GM23338 (cell line): ENCODE data around the gene ZNF805. TPM values are rescaled to one million over a fixed set of nuclear protein-coding genes. Genes with fewer than 3 reads are reported as not detected.

Experiments
- ATAC-seq: fragments of 200-7000 bp; cut with Tn5 transposase; 3 replicates; pipeline ENCODE4 v1.9.1; 2020
- DNase-seq: peaks from one replicate; pipeline ENCODE4 v3.0.0-alpha.2; 2015; ENCODE audit warnings: low spot score
- H2AFZ ChIP-seq: fragments of 200-600 bp; sonication (generic); 2 replicates; pipeline ENCODE4 v1.8.0; 2016; ENCODE audit warnings: antibody characterized with exemption, mild to moderate bottlenecking, moderate library complexity
- H3F3A ChIP-seq: fragments of 200-600 bp; sonication (generic); replicated peaks from 2 replicates; pipeline ENCODE4 v1.8.0; 2017; ENCODE audit warnings: antibody characterized with exemption, mixed run types, low read depth
- H3K27ac ChIP-seq: fragments of 200-600 bp; sonication (generic); 2 replicates; pipeline ENCODE4 v1.6.1; 2016; ENCODE audit warnings: low read depth
- H3K27me3 ChIP-seq: fragments of 200-600 bp; sonication (generic); 2 replicates; pipeline ENCODE4 v1.8.0; 2016; ENCODE audit warnings: mild to moderate bottlenecking, mixed run types, moderate library complexity; ENCODE audit not compliant: insufficient read depth
- H3K36me3 ChIP-seq: fragments of 200-600 bp; sonication (generic); 2 replicates; pipeline ENCODE4 v1.8.0; 2016; ENCODE audit warnings: mild to moderate bottlenecking; ENCODE audit not compliant: insufficient read depth
- H3K4me1 ChIP-seq: fragments of 200-600 bp; sonication (generic); 2 replicates; pipeline ENCODE4 v1.8.0; 2016; ENCODE audit warnings: mild to moderate bottlenecking, moderate library complexity; ENCODE audit not compliant: insufficient read depth
- H3K4me2 ChIP-seq: fragments of 200-600 bp; sonication (generic); 2 replicates; pipeline ENCODE4 v1.7.1; 2017; ENCODE audit warnings: mixed run types
- H3K4me3 ChIP-seq: fragments of 200-600 bp; sonication (generic); 2 replicates; pipeline ENCODE4 v1.6.1; 2016; ENCODE audit warnings: mixed run types
- H3K79me2 ChIP-seq: fragments of 200-600 bp; sonication (generic); replicated peaks from 2 replicates; pipeline ENCODE4 v1.8.0; 2017; ENCODE audit warnings: mild to moderate bottlenecking; ENCODE audit not compliant: insufficient read depth
- H3K9me2 ChIP-seq: fragments of 200-600 bp; sonication (generic); 2 replicates; pipeline ENCODE4 v1.8.0; 2017; ENCODE audit not compliant: insufficient read depth
- H4K20me1 ChIP-seq: fragments of 200-600 bp; sonication (generic); replicated peaks from 2 replicates; pipeline ENCODE4 v1.8.0; 2017; ENCODE audit warnings: mild to moderate bottlenecking; ENCODE audit not compliant: insufficient read depth
- H3K27ac Mint-ChIP-seq: 2 replicates; pipeline ENCODE4 v1.8.0; 2020; ENCODE audit warnings: inconsistent platforms, mild to moderate bottlenecking, moderate library complexity, mixed read lengths
- H3K27me3 Mint-ChIP-seq: 3 replicates; pipeline ENCODE4 v1.8.0; 2022; ENCODE audit warnings: low read depth, mild to moderate bottlenecking, moderate library complexity, mixed read lengths, inconsistent platforms; ENCODE audit not compliant: insufficient read depth, poor library complexity
- H3K36me3 Mint-ChIP-seq: 3 replicates; pipeline ENCODE4 v1.8.0; 2021; ENCODE audit warnings: low read depth, mild to moderate bottlenecking, inconsistent platforms, moderate library complexity, mixed read lengths
- H3K4me1 Mint-ChIP-seq: 3 replicates; pipeline ENCODE4 v1.8.0; 2020; ENCODE audit warnings: mild to moderate bottlenecking, inconsistent platforms, mixed read lengths
- H3K4me3 Mint-ChIP-seq: 3 replicates; pipeline ENCODE4 v1.8.0; 2021; ENCODE audit warnings: moderate library complexity, mild to moderate bottlenecking, inconsistent platforms, mixed read lengths
- H3K9me3 Mint-ChIP-seq: 3 replicates; pipeline ENCODE4 v1.8.0; 2020; ENCODE audit warnings: moderate library complexity, mild to moderate bottlenecking, inconsistent platforms, mixed read lengths
- CREB1 ChIP-seq: fragments of 250-450 bp; sonication (Bioruptor Pico); IDR thresholded peaks from 2 replicates; pipeline ENCODE4 v1.5.0; 2020; ENCODE audit warnings: low read depth, mild to moderate bottlenecking, moderate library complexity
- EZH2 ChIP-seq: fragments of 200-600 bp; sonication (generic); IDR thresholded peaks from one replicate; pipeline ENCODE4 v1.8.0; 2017; ENCODE audit warnings: antibody characterized with exemption, mild to moderate bottlenecking, low read depth; ENCODE audit not compliant: unreplicated experiment
- EZH2phosphoT487 ChIP-seq: fragments of 200-600 bp; sonication (generic); IDR thresholded peaks from one replicate; pipeline ENCODE4 v1.8.1; 2018; ENCODE audit warnings: antibody characterized with exemption; ENCODE audit not compliant: unreplicated experiment
- JUNB ChIP-seq: IDR thresholded peaks from one replicate; pipeline ENCODE4 v1.6.1; 2016; ENCODE audit warnings: antibody characterized with exemption; ENCODE audit not compliant: unreplicated experiment
- NANOG ChIP-seq: IDR thresholded peaks from 2 replicates; pipeline ENCODE4 v1.6.1; 2016; ENCODE audit warnings: antibody characterized with exemption, borderline replicate concordance
- POLR2AphosphoS5 ChIP-seq: IDR thresholded peaks from 2 replicates; pipeline ENCODE4 v1.6.1; 2016; ENCODE audit warnings: antibody characterized with exemption, low read depth
- STAT1 ChIP-seq: IDR thresholded peaks from one replicate; pipeline ENCODE4 v1.6.1; 2016; ENCODE audit warnings: antibody characterized with exemption; ENCODE audit not compliant: unreplicated experiment
- ZNF331 ChIP-seq: fragments of 250-450 bp; sonication (Bioruptor Pico); IDR thresholded peaks from 2 replicates; pipeline ENCODE4 v1.5.0; 2020; ENCODE audit warnings: low read depth, mild to moderate bottlenecking, moderate library complexity
- polyA plus RNA-seq: library from polyadenylated mRNA; unstranded; fragments of >200 nt; fragmentation: Nextera tagmentation; extraction: Ambion mirVana; gene quantifications from 2 replicates; pipeline ENCODE4 v1.2.1, GENCODE V29; 2016
- total RNA-seq: library from RNA; depleted of rRNA; stranded (reverse); fragments of >200 nt; shearing (Covaris generic); gene quantifications from 2 replicates; pipeline ENCODE4 v1.2.3, GENCODE V29; 2014
- TF ChIP-seq, protein P1 (sequence below): fragments of 250-450 bp; sonication (Bioruptor Pico); IDR thresholded peaks from 2 replicates; pipeline ENCODE4 v1.5.0; 2020; ENCODE audit warnings: mild to moderate bottlenecking, moderate library complexity
- TF ChIP-seq, protein P2 (sequence below): IDR thresholded peaks from 2 replicates; pipeline ENCODE4 v1.6.1; 2016; ENCODE audit warnings: antibody characterized with exemption
- TF ChIP-seq, protein P3 (sequence below): IDR thresholded peaks from one replicate; pipeline ENCODE4 v1.6.1; 2018; ENCODE audit warnings: antibody characterized with exemption; ENCODE audit not compliant: unreplicated experiment

ZNF805 gene
- total and polyA plus RNA-seq, 2 experiments from 2014 or later, result 1.7 to 19.0 TPM

DNA sequence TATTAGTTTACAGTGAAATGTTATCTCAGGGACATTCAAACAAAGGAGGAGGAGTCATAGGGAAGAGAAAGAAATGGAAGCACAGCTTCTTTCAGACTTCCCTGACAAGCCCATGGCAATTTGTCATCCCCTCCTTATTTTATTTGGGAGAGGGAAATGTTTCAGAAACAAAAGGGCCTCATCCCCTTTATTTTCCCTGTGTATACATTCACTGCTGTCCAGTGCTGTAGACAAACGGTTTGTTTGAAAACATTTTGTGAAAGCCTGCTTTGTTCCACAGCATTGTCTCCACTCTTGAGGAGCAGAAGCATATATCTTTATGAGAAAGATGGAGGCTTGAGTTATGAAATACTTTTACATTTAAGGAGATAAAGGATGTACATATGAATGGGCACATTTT, 52.1 kb downstream of the ZNF805 start (continued):
- TF ChIP-seq, protein P1, sequence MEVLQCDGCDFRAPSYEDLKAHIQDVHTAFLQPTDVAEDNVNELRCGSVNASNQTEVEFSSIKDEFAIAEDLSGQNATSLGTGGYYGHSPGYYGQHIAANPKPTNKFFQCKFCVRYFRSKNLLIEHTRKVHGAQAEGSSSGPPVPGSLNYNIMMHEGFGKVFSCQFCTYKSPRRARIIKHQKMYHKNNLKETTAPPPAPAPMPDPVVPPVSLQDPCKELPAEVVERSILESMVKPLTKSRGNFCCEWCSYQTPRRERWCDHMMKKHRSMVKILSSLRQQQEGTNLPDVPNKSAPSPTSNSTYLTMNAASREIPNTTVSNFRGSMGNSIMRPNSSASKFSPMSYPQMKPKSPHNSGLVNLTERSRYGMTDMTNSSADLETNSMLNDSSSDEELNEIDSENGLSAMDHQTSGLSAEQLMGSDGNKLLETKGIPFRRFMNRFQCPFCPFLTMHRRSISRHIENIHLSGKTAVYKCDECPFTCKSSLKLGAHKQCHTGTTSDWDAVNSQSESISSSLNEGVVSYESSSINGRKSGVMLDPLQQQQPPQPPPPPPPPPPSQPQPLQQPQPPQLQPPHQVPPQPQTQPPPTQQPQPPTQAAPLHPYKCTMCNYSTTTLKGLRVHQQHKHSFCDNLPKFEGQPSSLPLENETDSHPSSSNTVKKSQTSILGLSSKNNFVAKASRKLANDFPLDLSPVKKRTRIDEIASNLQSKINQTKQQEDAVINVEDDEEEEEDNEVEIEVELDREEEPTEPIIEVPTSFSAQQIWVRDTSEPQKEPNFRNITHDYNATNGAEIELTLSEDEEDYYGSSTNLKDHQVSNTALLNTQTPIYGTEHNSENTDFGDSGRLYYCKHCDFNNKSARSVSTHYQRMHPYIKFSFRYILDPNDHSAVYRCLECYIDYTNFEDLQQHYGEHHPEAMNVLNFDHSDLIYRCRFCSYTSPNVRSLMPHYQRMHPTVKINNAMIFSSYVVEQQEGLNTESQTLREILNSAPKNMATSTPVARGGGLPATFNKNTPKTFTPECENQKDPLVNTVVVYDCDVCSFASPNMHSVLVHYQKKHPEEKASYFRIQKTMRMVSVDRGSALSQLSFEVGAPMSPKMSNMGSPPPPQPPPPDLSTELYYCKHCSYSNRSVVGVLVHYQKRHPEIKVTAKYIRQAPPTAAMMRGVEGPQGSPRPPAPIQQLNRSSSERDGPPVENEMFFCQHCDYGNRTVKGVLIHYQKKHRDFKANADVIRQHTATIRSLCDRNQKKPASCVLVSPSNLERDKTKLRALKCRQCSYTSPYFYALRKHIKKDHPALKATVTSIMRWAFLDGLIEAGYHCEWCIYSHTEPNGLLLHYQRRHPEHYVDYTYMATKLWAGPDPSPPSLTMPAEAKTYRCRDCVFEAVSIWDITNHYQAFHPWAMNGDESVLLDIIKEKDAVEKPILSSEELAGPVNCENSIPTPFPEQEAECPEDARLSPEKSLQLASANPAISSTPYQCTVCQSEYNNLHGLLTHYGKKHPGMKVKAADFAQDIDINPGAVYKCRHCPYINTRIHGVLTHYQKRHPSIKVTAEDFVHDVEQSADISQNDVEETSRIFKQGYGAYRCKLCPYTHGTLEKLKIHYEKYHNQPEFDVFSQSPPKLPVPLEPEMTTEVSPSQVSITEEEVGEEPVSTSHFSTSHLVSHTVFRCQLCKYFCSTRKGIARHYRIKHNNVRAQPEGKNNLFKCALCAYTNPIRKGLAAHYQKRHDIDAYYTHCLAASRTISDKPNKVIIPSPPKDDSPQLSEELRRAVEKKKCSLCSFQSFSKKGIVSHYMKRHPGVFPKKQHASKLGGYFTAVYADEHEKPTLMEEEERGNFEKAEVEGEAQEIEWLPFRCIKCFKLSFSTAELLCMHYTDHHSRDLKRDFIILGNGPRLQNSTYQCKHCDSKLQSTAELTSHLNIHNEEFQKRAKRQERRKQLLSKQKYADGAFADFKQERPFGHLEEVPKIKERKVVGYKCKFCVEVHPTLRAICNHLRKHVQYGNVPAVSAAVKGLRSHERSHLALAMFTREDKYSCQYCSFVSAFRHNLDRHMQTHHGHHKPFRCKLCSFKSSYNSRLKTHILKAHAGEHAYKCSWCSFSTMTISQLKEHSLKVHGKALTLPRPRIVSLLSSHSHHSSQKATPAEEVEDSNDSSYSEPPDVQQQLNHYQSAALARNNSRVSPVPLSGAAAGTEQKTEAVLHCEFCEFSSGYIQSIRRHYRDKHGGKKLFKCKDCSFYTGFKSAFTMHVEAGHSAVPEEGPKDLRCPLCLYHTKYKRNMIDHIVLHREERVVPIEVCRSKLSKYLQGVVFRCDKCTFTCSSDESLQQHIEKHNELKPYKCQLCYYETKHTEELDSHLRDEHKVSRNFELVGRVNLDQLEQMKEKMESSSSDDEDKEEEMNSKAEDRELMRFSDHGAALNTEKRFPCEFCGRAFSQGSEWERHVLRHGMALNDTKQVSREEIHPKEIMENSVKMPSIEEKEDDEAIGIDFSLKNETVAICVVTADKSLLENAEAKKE, result no peak
- TF ChIP-seq POLR2AphosphoS5 (no peak), JUNB (no peak)
- TF ChIP-seq, protein P2, sequence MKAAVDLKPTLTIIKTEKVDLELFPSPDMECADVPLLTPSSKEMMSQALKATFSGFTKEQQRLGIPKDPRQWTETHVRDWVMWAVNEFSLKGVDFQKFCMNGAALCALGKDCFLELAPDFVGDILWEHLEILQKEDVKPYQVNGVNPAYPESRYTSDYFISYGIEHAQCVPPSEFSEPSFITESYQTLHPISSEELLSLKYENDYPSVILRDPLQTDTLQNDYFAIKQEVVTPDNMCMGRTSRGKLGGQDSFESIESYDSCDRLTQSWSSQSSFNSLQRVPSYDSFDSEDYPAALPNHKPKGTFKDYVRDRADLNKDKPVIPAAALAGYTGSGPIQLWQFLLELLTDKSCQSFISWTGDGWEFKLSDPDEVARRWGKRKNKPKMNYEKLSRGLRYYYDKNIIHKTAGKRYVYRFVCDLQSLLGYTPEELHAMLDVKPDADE, result no peak

DNA sequence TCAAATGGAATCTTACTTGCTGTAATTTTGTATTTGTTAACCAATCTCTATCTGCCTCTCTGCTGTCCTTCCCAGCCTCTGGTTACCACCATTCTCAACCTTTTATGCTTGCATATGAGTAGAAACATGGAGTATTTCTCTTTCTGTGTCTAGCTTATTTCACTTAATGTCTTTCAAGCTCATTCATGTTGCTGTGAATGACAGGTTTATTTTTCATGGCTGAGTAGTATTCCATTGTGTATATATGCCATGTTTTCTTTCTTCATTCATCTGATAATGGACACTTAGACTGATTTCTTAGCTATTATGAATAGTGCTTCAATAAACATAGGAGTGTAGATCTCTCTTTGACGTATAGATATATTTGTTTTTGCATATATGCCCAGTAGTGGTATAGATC, 53.3 kb downstream of the ZNF805 start:
- Histone ChIP-seq H3K27ac (no peak overlapping the region), H3K27me3 (no peaks in the 10 kb centered on the region), H3K79me2 (peaks cover 92% of the 10 kb centered on the region), H3F3A (no peaks in the 10 kb centered on the region; the same call in 1 of the 2 replicates), H2AFZ (no peak overlapping the region), H3K9me2 (no peaks in the 10 kb centered on the region), H4K20me1 (peaks cover 36% of the 10 kb centered on the region), H3K4me1 (no peaks in the 10 kb centered on the region), H3K4me3 (no peak overlapping the region), H3K36me3 (peaks cover 48% of the 10 kb centered on the region), H3K4me2 (no peak overlapping the region)
- Mint-ChIP-seq H3K4me3 (no peak overlapping the region), H3K27ac (no peak overlapping the region), H3K36me3 (peaks cover 89% of the 10 kb centered on the region), H3K27me3 (no peaks in the 10 kb centered on the region), H3K4me1 (no peaks in the 10 kb centered on the region), H3K9me3 (no peaks in the 10 kb centered on the region)
- ATAC-seq, result no peak
- no peak for DNase-seq
- no peak for TF ChIP-seq STAT1
- TF ChIP-seq NANOG, result no peak
- TF ChIP-seq EZH2, result no peak
- TF ChIP-seq, protein P3, sequence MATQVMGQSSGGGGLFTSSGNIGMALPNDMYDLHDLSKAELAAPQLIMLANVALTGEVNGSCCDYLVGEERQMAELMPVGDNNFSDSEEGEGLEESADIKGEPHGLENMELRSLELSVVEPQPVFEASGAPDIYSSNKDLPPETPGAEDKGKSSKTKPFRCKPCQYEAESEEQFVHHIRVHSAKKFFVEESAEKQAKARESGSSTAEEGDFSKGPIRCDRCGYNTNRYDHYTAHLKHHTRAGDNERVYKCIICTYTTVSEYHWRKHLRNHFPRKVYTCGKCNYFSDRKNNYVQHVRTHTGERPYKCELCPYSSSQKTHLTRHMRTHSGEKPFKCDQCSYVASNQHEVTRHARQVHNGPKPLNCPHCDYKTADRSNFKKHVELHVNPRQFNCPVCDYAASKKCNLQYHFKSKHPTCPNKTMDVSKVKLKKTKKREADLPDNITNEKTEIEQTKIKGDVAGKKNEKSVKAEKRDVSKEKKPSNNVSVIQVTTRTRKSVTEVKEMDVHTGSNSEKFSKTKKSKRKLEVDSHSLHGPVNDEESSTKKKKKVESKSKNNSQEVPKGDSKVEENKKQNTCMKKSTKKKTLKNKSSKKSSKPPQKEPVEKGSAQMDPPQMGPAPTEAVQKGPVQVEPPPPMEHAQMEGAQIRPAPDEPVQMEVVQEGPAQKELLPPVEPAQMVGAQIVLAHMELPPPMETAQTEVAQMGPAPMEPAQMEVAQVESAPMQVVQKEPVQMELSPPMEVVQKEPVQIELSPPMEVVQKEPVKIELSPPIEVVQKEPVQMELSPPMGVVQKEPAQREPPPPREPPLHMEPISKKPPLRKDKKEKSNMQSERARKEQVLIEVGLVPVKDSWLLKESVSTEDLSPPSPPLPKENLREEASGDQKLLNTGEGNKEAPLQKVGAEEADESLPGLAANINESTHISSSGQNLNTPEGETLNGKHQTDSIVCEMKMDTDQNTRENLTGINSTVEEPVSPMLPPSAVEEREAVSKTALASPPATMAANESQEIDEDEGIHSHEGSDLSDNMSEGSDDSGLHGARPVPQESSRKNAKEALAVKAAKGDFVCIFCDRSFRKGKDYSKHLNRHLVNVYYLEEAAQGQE, result no peak
- no peak for TF ChIP-seq CREB1 (CRISPR knock-in tag)
- TF ChIP-seq ZNF331 (CRISPR knock-in tag), result no peak
- TF ChIP-seq, protein P2, result no peak
- TF ChIP-seq EZH2phosphoT487, result no peak
